HepG2 (cell line): ENCODE data around the gene LAPTM4A. TPM values are rescaled to one million over a fixed set of nuclear protein-coding genes. Genes with fewer than 3 reads are reported as not detected.

Experiments
- ARHGAP35 ChIP-seq: sonication (generic); formaldehyde crosslinking; IDR thresholded peaks from 2 replicates; pipeline ENCODE4 v1.9.0; 2022; ENCODE audit warnings: mild to moderate bottlenecking, inconsistent platforms, moderate library complexity, missing genetic modification reagents, borderline replicate concordance
- FOXM1 ChIP-seq: sonication (generic); formaldehyde crosslinking; IDR thresholded peaks from 2 replicates; pipeline ENCODE4 v1.5.0; 2020; ENCODE audit warnings: missing genetic modification reagents
- GRHL1 ChIP-seq: sonication (generic); formaldehyde crosslinking; conservative IDR thresholded peaks from 2 replicates; pipeline ENCODE4 v1.8.0; 2022; ENCODE audit warnings: missing genetic modification reagents
- NFKBIZ ChIP-seq: IDR thresholded peaks from 2 replicates; pipeline ENCODE4 v1.6.1; 2018; ENCODE audit warnings: missing genetic modification reagents, missing compliant biosample characterization
- PRDM10 ChIP-seq: sonication (generic); formaldehyde crosslinking; IDR thresholded peaks from 2 replicates; pipeline ENCODE4 v1.4.0; 2020; ENCODE audit warnings: low read depth, missing genetic modification reagents
- UBTF ChIP-seq: sonication (generic); formaldehyde crosslinking; IDR thresholded peaks from 2 replicates; pipeline ENCODE4 v1.4.0; 2020; ENCODE audit warnings: mild to moderate bottlenecking, missing genetic modification reagents
- ZBED4 ChIP-seq: sonication (generic); formaldehyde crosslinking; IDR thresholded peaks from 2 replicates; pipeline ENCODE4 v1.4.0; 2020; ENCODE audit warnings: missing genetic modification reagents, borderline replicate concordance
- ZKSCAN8 ChIP-seq: IDR thresholded peaks from 2 replicates; pipeline ENCODE4 v1.6.1; 2016; ENCODE audit warnings: borderline replicate concordance, missing genetic modification reagents, missing compliant biosample characterization
- ZNF609 ChIP-seq: sonication (generic); formaldehyde crosslinking; IDR thresholded peaks from 2 replicates; pipeline ENCODE4 v1.4.0; 2020; ENCODE audit warnings: mild to moderate bottlenecking, missing genetic modification reagents, borderline replicate concordance
- ZNF740 ChIP-seq: sonication (generic); formaldehyde crosslinking; IDR thresholded peaks from 2 replicates; pipeline ENCODE4 v1.4.0; 2020; ENCODE audit warnings: missing genetic modification reagents
- polyA plus RNA-seq, 8 experiments: library from polyadenylated mRNA; depleted of rRNA in 3 of 8; stranded (reverse) in 7 of 8; unstranded in 1 of 8; fragments of >200 nt; fragmentation: Illumina TruSeq in 4 of 8; extraction: Trizol in 4 of 8; gene quantifications; 2 replicates each; pipeline versions ENCODE4 v1.2.1 to v1.2.3, GENCODE V29; 2011 to 2016; ENCODE audit warnings: low read depth in 4 of 8, missing spikeins in 1 of 8, mixed read lengths in 1 of 8; ENCODE audit not compliant: insufficient read depth in 1 of 8
- total RNA-seq, 5 experiments: library from RNA; depleted of rRNA; stranded (reverse); fragments of >200 nt; fragmentation: Illumina TruSeq; extraction: Trizol; gene quantifications; 2 replicates each; pipeline ENCODE4 v1.2.3, GENCODE V29; 2016; ENCODE audit warnings: low read depth in 1 of 5

Gene LAPTM4A
- total and polyA plus RNA-seq, 2 of the 13 experiments (the other 11 are each of a cell fraction or from before 2014, with no cell fraction given) = 116 to 558 TPM

GRCh38 chr2:20005067-20005627 lies 46.3 kb downstream of the LAPTM4A start (continued):
- TF ChIP-seq ZBED4 (CRISPR knock-in tag) (no peak), FOXM1 (CRISPR knock-in tag) (no peak), UBTF (CRISPR knock-in tag) (peak; percentile 26; the same call in 1 of the 2 replicates), GRHL1 (no peak), PRDM10 (CRISPR knock-in tag) (0 out of 2 replicates have a peak, but pooled peaks have one; percentile 26), ARHGAP35 (CRISPR knock-in tag) (no peak), ZNF609 (CRISPR knock-in tag) (peak; percentile 31; the same call in 1 of the 2 replicates), NFKBIZ (CRISPR knock-in tag) (peak; percentile 80; the same call in 1 of the 2 replicates), ZKSCAN8 (CRISPR knock-in tag) (0 out of 2 replicates have a peak, but pooled peaks have one; percentile 20), ZNF740 (CRISPR knock-in tag) (no peak)
